GM18870 (cell line): ENCODE measurements around the gene VWF.
"Not testable (repeated sequence)": the region's sequence is repeated elsewhere in the genome, so short reads cannot be mapped to it uniquely, and the experiment has no call there.

Experiments
- ATAC-seq: cut with Tn5 transposase; IDR thresholded peaks from one replicate; pipeline ENCODE4 v1.9.1; 2021; ENCODE audit warnings: moderate library complexity; ENCODE audit not compliant: unreplicated experiment

Gene VWF

DNA sequence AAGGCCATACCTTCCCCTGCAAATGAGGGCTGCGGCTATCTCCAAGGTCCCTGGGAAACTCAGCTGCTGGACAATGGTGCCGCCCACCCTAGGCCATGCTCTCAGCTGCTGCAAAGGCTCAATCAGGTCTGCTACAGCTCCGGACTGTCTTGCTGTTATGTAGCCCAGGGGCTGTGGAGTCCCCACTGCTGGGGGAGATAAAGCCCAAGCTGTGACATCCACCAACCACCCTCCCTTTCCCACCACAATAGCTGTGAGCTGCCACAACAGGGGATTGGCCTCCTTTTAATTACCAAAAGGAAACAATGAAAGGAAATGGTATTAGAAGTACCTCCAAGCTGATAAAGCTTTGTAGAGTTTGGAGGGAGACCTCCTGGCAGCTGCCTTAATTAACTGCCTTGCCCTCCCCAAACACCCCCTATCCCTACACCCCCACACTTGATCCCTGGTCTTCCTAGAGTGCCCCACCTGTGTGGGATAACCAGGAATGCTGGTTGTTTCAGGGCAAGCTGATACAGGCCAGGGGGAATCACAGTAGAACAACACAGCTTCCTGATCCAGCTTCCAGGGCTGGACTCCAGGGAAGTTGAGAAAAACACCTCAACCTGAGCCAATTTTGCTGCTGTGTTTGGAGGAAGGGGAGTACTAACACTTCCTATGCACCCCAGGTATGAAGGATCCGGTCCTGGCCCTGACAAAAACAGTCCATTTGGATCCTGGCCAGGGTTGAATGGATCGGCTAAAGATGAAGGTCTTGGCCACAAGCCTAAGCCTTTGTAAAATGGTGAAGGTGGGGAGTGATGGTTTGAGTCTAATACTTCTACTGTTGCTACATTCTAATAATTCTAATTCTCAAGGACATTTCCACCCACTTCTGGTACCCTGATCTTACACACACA lies at the start of gene VWF:
Gene VWF (minus strand): TSS at position 260 of the 899 bp plus-strand sequence. CDS start 1,474 bp downstream, outside the sequence.
- no peak for ATAC-seq

DNA sequence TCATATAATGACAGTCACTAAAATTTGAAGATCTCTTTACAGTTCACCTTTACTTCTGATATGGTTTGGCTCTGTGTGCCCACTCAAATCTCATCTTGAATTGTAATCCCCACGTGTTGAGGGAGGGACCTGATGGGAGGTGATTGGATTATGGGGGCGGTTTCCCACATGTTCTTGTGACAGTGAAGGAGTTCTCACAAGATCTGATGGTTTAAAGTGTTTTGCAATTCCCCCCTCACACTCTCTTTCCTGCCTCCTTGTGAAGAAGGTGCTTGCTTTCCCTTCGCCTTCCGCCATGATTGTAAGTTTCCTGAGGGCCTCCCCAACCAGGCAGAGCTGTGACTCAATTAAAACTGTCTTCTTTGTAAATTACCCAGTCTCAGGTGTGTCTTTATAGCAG lies 48.4 kb upstream of the VWF start:
- ATAC-seq = no peak

DNA sequence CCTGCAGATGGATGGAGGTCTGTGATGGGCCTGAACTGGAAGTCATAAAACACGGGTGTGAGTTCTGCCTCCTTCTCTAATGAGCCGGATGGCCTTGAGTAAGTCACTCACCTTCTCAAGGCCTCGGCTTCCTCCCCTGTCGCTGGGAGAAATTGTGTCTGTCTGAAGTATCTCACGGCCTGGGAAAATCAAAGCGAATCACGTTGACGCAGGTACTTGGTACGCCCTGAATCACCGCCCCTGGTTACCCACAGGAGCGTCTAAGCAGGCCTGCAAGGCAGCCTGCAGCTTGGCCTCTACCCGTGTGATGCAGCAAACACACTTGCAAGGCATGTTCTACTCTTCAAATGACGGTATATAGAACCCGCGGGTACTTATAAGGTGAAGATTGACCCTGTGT lies 47.6 kb upstream of the VWF start:
- no peak for ATAC-seq

DNA sequence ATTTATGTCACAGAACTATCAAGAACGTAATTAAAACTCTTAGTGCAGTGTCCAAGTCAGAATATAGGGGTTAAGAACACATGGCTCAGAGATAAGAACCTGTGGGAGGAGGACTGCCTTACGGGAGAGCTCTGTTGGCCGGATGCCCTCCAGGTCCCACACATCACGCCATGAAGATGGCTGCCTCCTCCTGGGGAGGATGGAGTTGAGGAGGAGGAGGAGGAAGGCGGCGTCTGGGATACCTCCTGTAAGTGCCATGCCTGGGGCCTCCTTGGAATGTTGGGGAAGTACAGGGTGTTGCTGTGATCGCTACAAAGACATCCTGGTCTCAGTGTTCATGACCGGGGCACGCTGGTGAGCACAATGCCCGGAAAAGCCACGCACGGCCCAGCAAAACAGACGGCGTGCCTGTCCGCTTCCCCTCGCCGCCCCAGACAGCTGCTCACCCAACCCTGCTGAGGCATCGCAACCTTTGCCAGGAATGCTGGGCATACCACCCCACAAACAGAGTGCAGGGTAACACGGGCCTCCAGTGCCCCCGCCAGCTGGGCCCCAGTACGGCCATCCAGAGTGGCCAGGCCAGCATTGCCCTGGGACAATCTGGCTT lies 47.0 kb upstream of the VWF start:
- ATAC-seq = no peak

DNA sequence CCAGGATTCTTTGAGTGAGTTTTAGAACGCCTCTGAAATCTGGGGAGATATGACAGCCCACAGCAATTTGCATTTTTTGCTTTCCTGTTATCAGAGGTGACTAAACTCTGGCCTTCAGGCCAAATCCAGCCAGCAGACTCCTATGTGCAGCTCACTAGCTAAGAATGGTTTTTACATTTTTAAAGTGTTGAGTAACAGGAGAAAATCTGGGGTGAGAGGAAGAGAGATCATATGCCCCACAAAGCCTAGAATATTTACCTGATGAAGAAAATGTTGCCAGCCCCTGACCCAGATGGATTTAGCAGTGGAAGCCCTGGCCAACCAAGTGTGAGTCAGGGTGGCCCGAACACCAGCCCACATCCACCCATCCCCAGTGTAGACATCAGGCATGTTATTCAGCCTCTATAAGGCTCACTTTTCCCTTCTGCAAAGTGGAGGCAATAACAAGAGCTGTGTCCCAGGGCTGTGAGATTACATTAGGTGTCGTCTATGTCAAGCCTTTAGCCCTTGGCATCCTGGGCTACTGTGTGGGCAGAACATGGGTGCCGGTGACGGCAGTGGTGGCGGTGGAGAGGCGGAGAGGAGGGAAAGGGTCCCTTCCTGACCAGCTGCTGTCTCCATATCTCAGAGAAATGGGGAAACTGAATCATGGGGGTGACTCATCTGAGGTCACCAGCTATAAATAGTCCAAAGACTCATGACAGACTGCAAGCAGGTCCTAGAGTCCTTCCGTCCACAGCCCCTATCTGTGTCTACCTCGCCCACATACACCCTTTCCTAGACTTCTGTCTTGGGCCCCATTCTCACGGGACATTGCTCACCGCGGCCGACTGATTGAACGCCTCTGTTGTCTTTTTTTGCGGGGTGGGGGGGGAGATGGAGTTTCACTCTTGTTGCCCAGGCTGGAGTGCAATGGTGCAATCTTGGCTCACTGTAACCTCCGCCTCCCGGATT lies 43.1 kb upstream of the VWF start:
- peak; percentile 84 for ATAC-seq

DNA sequence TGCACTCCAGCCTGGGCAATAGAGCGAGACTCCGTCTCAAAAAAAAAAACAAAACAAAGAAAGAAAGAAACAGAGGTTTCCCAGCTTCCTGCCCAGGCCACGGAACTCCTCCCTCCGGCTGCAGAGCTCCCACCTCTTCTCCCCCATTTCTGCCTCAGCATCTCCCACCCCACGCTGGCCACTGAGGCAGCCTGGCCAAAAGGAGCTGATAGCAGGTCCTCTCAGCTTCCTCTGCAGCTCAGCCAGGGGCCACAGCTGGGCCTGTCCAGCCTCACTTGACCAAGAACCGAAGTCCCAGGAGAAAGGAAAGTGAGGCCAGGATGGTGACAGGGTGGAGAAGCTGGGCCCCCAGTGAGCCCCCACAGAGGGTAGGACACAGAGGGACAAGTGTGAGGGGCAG lies 42.3 kb upstream of the VWF start:
- ATAC-seq = no peak

DNA sequence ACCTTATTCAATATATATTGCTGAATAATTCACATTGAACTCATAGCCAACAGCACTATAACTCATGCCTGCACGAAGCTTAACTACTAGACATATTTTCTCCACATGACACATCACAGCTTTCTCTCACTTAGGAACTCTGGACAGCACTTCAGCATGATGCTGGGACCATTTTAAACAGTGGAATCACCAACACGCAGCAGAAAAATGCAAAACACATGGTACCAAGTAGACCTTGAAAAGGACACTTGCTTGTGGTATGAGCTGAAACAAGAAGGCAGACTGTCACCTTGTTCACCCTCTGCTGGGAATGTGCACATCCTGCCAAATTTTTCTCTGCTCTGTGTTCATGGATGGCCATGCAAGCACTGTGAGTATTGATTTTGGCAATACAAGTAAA lies 40.9 kb upstream of the VWF start:
- no peak for ATAC-seq

DNA sequence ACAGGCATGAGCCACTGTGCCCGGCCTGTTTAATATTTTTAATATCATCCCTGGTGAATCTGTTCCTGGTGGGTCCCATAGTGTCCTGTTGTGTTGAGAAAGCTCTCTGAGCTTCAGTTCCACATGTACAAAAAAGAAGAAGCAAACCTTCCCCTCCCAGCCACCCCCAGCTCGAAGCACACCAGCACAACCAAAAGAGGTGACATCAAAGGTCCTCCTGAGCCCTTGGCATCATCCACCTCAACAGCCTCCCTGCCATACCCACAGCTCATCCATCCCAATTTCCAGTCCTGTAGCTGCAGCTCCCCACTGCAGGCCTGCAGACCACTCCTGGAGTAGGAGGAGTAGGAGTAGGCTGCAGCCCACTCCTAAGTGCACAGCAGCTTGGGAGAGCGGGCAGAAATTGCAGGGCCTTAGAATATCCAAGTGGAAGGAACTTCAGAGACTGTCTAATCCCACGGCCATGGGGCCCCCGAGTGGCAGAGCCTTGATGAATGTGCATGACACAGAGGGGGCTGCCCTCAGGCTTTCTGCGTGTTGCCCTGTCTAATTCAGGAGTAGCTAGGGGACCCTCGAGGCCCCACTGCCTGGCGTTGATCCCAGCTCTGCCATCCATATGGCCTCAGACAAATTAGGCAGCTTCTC lies 39.1 kb upstream of the VWF start:
- no peak for ATAC-seq

DNA sequence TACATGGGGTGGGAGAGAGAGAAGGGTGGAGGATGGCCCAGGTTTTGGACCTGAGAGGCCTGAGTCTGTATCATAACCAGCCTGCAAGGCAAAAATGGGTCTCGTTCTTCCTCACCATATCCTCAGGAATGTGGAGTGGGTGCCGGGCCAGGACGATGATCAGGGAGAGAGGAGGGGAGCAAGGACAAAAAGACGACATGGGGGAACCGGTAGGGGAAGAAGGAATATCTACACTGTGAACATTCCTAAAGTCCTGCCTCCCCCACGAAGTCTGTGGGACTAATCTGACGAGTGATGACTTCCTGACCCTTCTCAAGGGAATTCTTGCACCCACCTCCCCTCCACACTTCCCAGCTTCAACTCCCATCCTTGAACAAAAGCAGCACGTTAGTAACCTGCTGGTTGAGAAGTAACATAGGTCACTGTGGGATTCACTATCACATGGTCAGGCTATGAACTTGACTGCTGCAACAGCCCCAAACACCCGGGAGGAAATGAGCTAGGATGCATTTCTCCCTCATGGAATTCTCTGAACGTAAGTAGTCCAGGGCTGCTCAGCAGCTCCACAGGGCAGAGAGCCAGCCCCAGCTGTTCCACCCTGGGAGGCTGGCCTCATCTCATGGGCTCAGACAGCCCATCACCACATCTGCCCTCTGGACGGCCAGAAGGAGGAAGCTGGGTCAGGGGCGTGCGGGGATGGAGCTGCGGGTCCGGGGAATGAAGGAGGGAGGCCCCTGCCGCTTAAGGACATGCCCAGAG lies 36.8 kb upstream of the VWF start:
- ATAC-seq = no peak

DNA sequence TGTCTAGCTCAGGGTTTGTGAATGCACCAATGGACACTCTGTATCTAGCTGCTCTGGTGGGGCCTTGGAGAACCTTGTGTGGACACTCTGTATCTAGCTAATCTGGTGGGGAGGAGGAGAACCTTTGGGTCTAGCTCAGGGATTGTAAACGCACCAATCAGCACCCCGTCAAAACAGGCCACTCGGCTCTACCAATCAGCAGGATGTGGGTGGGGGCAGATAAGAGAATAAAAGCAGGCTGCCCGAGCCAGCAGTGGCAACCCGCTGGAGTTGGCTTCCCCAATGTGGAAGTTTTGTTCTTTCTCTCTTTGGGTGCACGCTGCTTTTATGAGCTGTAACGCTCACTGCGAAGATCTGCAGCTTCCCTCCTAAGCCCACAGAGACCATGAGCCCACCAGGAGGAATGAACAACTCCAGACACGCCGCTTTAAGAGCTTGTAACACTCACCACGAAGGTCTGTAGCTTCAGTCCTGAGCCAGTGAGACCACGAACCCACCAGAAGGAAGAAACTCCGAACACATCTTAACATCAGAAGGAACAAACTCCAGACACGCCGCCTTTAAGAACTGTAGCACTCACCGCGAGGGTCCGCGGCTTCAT lies 35.7 kb upstream of the VWF start:
- ATAC-seq = not testable (repeated sequence)

DNA sequence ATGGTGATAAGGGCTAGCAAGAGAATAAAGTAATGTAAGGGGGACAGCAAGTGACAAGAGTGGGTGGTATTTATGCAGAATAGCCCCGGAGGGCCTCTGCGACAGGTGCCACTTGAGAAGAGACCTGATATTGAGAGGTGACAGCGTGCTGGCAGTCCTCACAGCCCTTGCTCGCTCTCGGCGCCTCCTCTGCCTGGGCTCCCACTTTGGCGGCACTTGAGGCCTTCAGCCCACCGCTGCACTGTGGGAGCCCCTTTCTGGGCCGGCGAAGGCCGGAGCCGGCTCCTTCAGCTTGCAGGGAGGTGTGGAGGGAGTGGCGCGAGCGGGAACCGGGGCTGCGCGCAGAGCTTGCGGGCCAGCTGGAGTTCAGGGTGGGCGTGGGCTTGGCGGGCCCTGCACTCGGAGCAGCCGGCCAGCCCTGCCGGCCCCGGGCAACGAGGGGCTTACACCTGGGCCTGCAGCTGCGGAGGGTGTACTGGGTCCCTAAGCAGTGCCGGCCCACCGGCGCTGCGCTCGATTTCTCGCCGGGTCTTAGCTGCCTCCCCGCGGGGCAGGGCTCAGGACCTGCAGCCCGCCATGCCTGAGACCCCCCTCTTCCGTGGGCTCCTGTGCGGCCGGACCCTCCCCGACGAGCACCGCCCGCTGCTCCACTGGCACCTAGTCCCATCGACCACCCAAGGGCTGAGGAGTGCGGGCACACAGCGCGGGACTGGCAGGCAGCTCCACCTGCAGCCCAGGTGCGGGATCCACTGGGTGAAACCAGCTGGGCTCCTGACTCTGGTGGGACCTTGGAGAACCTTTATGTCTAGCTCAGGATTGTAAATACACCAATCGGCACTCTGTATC lies 34.9 kb upstream of the VWF start:
- not testable (repeated sequence) for ATAC-seq

DNA sequence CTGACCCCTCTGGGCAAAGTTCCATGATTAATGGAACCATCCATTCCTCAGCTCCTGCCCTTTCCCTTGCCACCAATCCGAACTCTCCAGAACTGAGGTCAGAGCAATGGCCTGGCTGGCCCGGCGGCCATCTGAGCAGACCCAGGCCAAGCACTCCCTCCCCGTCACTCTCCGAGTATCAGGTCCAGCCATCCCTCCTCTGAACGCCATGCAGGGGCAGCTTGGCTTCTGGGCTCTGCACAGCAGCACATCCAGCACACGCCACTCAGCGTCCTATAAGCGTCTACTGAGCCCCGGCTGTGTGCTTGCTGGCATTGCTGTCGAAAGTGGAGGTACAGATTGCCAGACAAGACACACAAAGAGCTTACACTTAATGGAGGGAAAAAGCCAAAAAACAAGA lies 34.3 kb upstream of the VWF start:
- no peak for ATAC-seq

DNA sequence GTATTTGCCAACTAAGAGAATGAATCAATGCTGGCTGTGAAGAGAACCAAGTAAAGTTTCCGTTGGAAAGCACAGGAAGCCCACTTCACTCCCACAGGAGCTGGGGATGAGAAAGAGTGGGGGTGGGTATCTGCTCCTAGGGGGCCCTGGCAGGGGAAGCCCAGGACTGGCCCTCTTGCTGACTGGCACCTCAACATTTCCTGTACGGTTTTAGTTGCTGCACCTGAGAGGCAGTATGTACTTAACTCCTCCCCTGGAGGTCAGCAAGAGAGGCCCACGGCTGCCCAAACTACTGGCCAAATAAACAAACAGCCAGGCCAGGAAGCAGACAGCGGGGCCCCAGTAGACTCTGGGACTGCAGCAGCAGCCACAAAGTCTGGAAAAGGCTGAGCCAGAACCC lies 33.8 kb upstream of the VWF start:
- ATAC-seq = no peak

DNA sequence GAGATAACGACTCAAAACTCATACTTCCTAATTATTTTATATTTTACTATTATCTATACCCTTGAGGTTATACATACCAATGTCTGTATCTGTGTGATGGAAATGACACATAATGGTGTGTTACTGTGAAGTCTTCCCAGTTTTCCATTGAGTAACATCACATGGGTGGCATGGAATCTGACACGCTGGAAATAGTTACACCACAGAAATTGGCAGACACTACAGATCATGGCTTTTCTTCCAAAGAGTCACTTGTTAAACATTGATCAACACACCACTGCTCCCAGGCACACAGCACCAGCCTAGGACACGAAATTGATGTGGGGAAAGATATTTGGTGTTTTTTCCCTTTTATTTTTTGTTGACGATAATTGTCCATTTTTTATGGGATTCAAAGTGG lies 33.0 kb upstream of the VWF start:
- ATAC-seq = no peak

DNA sequence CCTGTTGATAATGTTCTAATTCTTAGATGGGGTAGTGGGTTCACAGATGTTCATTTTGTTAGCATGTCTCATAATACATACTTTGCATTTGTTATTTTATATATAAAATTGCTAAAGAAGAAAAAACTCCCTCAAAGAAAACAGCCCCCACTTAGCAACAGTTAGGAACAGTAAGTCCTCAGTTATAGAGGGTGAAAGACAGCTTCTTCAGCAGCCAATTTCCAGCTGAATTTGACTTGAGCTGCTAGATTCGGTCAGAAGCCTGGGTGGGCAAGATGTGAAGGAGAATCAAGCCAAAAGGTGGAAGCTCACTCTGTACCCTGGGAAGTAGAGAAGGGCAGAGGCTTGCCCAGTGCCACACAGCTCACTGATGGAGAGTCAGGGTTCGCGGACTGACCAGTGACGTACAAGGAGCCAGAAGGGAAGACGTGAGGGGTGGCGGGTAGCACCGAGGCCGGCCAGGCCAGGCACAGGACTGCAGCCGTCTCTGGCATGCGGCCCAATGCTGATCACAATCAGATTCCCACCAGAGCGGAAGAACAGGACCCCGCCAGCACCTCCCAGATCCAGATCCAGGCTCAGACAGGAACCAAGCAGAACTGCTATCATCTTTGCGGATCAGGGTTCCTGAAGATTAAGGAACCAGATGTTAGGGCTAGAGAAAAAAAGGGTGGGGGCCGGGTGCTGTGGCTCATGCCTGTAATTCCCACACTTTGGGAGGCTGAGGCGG lies 30.4 kb upstream of the VWF start:
- ATAC-seq = no peak

DNA sequence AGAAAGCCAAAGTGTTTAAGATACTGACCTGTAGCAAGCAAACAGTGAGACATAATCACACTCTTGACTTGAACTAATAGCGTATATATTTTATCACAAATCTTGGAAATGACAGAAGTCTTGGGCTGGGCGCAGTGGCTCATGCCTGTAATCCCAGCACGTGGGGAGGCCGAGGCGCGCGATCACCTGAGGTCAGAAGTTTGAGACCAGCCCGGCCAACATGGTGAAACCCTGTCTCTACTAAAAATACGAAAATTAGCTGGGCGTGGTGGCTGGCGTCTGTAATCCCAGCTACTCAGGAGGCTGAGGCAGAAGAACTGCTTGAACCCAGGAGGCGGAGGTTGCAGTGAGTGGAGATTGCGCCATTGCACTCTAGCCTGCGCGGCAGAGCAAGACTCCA lies 24.3 kb upstream of the VWF start:
- ATAC-seq = not testable (repeated sequence)

DNA sequence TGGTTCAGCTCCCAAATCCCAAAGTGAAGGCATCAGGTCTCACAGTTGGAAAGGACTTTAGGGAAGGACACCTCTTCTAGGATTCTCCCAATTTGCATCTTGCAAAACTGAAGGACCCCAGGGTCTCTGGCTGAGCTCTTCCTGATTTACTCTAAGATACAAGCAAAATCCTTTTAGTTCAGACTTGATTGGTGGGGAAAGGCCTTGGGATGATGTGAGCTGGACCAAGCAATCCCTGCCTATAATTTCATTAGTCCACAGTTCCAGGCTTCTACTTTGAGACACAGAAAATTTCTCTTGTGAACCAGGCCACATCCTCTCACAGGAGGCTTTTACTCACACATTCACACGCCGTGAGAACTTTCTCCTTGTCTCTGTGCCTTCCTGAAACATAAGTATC lies 23.6 kb upstream of the VWF start:
- ATAC-seq = no peak

DNA sequence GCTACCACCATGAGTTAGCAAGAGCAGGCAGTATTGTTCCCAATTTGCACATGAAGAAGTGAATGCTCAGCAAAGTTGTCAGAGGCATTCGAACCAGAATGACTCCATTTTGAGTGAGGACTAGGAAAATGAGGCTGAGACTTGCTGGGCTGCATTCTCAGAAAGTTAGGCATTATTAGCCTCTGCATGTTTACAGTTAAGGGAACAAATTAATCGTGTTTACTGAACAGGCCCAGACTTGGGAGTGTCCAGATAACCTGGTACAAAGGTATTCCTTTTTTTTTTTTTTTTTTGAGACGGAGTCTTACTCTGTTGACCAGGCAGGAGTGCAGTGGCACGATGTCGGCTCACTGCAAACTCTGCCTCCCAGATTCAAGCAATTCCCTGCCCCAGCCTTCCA lies 22.5 kb upstream of the VWF start:
- no peak for ATAC-seq
